HG03520 (cell line): Measurements from ENCODE around the gene RAB37.

Experiments
- ATAC-seq: cut with Tn5 transposase; IDR thresholded peaks from one replicate; pipeline ENCODE4 v1.9.1; 2021; ENCODE audit warnings: mild to moderate bottlenecking, moderate library complexity; ENCODE audit not compliant: unreplicated experiment

The RAB37 gene

DNA sequence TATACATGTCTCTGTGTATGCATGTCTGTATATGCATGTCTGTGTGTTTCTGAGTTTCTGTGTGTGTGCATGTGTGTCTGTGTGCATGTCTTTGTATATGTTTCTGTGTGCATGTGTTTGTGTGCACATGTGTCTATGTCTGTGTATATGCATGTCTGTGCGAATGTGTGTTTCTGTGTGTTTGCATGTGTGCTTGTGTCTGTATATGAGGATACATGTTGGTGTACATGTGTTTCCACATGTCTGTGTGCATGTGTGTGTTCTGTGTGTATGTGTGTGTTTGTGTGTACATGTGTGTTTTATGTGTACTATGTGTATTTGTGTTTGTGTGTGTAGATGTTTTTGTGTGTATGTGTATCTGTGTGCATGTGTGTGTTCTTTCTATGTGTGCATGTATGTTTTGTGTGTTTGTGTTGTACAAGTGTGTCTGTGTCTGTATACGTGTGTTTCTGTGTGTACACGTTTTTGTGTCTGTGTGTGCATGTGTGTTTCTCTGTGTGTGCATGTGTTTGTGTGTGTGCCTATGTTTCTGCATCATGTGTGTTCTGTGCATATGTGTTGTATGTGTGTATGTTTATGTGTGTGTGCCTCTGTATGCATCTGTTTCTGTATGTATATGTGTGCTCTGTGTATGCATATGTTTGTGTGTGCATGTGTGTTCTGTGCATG is 8.9 kb upstream of the RAB37 start:
- no peak for ATAC-seq

DNA sequence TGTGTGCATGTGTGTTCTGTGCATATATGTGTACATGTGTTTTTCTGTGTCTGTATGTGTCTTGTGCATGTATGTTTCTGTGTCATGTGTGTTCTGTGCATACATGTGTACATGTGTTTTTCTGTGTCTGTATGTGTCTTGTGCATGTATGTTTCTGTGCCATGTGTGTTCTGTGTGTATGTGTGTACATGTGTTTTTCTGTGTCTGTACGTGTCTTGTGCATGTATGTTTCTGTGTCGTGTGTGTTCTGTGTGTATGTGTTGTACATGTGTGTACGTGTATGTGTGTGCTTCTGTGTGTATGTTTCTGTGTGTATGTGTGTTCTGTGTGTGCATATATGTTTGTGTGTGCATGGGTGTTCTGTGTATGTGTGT is 8.4 kb upstream of the RAB37 start:
- no peak for ATAC-seq

DNA sequence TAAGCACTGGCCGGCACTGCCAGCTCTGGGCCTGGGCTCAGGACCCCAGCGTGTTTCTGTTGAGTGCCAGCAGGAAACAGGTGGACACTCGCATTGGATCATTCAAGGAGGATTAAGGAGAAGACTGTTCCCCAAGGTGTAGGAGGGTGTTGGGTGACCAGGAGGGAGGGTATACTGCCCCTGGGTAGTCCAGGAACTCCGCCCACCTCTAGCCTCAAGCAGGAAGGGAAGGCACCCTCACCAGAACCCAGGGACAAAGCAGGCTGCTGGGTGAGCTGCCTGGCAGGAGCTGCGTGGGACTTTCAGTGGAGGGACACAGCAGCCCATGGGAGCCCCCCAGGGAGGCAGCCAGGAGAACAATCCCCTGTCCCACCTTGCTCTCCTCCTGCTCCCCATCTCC is 7.7 kb upstream of the RAB37 start:
- ATAC-seq = no peak

DNA sequence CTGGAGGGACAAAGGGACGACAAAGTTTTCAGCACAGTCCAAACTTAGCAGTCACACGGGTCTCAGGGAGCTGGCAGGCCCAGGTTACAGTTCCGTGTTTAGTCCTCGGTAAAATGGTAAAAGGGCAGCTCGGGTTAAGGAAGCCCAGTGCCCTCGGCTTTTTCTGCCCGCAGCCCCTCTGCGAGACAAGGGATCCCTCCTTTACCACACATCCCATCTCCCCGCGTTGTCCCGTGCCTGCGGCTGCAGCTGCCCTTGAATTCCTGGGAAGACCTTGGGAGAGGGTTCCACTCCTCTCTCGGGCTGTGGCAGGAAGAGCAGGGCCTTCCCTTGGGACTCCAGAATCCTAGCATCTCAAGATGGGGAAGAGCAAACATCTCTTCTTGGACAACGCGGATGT is 7.2 kb upstream of the RAB37 start:
- no peak for ATAC-seq

DNA sequence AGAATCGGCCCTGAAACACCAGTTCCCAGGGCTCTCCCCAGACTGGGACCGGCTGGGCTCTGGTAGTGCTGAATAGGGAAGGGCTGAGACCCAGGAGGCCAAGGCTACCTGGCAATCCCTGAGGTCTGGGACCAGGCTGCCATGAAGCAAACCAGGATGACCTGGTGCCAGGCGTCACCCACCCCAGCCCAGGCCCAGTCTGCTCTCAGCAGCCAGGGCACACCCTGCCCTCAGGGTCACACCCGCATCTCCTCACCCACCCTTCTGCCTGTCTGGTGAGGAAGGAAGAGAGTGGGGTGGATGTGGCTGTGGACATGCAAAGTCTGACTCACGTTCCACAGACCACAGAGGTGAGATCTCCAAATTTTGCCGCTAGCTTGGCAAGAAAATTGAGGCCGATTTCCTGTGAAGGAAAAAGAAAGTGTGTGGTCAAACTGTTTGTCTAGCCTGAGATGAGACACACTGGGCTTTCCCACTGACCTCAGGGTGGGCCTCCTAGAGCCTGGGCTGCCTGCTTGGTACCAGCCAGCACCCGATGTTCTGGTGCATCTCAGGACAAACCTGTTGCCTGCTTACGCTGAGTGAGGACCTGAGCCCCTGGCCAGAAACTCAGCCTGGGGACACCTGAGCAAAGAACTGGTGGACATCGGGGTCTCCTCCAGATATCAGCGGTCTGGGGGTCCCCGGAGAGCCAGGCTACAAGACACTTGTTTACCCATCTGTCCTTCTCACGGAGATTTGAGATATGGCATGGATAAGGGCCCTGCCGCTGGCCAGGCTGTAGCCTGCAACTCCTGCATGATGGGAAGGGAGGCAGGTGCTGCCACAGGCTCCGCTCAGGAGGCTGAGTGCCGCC is 6.3 kb upstream of the RAB37 start:
- ATAC-seq = no peak

DNA sequence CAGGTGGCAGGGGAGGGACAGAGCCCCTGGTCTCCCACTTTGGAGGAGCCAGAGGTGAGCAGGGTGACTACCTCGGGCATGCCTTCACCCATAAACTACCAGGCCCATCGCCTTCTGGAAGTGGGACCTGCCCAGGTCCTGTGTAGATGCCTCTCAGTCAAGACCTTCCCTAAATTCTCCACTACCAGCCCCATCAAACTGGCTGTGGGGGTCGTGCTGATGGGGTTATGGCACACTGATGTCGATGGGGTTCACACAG is 5.8 kb upstream of the RAB37 start:
- no peak for ATAC-seq

DNA sequence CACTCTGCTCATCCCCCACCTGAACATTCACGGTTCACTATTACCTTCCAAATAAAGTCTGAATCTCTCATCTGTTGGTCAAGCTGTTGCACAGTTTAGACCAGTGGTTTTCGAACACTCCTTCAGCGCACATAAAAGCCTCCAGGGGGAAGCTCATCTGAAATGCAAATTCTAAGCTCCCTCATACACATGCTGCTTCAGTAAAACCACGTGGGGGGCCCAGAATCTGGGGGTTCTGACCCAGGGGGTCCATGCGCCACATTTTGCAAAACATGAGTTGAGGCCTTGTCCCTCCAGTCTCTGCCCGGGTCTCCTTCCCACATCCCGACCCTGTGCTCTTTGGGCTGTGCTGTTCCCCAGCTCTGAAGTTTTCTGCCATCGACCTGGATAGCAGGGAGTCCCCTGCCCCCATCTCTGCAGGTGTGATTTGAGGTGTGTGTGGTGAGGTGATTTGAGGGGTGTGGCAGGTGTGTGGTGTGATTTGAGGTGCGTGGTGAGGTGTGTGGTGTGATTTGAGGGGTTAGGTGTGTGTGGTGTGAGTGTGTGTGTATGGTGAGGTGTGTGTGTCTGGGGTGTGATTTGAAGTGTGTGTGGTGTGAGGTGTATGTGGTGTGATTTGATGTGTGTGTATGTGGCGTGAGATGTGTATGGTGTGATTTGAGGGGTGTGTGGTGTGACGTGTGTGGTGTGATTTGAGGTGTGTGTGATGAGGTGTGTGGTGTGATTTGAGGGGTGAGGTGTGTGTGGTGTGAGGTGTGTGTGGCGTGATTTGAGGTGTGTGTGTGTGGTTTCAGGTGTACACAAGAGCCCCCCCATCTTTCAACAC is 4.8 kb upstream of the RAB37 start:
- ATAC-seq = no peak

DNA sequence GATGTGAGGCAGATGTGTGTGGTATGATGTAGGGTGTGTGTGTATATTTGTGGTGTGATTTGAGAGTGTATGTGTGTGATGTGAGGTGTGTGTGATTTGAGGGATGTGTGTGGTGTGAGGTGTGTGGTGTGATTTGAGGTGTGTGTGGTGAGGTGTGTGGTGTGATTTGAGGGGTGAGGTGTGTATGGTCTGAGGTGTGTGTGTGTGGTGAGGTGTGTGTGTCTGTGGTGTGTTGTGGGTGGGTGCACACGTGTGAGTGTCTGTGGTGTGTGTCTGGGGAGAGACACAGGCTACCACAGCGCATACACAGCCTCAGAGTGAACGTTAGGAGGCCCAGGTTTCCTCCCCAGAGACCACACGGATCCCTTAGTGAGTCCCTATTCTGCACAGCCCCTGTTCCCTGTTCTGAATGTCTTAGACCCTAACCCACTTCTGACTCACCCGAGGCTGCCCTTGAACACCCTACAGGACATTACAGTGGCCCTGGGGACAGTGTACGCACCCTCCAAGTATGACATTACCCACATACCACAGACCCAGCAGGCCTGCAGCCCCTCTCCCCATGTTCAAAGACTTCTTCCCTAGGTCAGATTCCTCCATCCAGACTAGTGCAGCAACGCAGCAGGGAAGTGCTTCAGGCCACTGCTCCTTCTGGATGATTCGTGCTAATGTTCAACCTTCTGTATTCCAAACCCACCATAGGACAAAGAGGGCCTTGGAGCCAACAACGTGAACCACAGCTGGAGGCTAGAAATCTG is 3.5 kb upstream of the RAB37 start:
- ATAC-seq = no peak

DNA sequence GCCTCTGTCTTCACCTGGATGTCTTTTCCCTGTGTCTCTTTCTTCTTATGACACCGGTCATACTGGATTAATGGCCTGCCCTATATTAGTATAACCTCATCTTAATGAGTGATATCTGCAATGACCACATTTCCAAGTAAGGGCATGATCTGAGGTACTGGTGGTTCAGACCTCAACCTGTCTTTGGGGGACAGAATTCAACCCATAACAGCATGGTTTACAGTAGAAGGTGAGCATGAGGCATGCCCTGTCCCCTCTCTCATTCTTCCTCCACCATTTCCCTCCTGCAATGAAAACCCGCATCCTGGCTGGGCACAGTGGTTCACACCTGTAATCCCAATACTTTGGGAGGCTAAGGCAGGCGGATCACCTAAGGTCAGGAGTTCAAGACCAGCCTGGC is 2.8 kb upstream of the RAB37 start:
- no peak for ATAC-seq

DNA sequence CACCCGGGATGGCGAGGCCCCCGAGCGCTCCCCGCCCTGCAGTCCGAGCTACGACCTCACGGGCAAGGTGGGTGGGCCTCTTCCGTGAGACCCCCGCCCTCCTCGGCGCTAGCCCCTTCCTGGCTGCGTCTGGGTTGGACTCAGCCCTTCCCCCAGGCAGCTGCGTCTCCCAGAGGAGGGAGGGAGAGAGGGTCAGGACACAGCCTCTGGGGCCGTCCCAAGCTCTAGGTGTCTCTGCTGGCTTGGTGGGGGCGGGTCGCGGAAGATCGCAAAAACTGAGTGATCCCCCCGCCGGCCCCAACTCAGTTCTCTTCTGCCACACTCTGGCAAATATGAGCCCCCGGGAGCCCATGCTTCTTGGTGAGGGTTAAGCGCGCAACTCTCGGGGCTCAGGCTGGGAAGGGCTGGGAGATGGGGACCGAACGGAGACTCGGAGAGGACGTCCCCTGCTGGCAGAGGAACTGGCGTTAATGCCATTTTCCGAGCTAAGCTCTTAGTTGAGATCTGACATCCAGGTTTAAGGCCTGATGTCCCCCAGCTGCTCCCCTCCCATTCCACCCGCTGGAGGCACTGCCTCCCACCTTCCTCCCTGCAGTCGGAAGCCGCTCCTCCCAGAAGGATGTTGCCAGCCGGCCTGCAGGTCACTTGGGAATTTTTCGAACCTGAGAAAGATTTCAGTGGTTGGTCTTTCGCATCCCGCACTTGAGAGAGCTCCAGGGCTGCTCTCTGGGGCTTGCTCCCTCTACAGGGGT is 419 bp downstream of the RAB37 start:
- no peak for ATAC-seq

DNA sequence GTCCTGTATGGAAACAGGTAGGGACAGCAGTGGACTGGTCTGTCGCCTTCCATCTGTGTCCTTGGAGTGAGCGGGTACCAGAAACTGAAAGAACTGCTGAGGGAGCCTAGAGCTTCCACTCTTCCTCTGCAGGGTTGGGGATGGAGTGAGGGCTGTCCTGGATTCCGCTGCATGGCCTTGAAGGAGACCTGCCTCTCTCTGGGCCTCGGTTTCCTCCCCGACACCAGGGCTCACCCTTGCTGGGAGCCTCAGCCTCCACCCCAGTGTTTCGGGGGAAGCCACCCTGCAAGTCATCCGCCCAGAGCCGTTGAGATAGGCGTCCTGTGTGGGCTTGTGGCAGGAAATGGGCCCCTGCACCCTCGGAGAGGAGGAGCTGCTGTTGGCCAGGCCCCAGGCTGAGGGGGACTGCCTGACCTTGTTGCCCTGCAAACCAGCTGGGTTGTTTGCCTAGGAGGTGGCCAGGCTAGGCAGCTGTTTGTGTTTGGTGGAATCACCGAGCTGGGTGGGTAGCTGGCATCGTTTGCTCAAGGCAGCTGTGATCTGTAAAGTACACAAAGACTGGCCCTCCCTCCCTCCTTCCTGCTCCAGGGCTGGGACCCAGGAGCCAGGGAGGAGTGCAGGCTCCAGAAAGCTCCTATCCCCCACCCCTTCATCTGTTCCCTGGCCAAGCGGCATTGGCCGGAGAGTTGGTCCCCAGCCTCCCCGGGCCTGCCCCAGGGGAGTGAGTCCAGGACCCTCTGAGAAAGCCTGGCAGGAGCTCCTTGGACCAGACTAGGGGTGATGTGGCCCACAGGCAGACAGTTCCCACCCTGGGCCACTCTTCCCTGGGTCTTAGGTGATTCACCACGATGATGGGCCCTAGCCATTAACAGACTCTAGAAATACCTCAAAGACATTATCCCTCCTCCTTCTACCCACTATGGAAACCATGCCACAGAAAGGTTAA is 1.3 kb downstream of the RAB37 start:
- no peak for ATAC-seq

DNA sequence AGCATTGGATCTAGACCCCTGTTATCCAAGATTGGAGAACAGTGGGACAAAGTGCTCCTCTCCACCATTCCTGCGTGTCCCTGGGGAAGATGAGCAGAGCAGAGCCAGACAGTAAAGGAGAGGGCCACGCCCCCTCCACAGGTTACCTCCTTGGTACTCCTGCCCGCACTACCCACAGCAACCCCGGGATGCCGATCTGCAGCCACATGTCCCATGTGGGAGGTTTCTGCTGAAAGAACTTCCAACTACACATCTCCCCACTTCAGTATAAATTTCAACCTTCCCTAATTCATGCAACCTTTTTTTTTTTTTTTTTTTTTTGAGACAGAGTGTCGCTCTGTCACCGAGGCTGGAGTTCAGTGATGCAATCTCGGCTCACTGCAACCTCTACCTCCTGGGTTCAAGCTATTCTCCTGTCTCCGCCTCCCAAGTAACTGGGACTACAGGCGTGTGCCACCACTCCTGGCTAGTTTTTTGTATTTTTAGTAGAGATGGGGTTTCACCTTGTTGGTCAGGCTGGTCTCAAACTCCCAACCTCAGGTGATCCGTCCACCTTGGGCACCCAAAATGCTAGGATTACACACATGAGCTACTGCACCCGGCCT is 2.3 kb downstream of the RAB37 start:
- ATAC-seq = no peak

DNA sequence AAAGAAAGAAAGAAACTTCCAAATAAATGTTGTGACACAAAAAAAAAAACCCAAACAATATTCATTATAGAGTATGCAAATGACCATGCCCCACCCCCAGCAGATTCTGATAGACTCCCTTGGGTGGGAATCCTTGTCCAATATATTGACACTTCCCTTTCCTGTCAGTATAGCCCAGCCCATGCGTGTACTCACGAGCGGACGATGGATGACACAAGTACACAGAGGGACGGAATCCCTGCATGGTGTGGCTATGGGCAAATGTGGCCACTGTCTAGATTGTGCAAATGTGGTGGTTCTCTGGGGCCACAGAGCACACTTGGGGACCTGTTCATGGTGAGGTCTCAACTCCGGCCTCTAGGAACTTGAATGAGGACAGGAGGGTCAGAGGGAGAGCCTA is 3.1 kb downstream of the RAB37 start:
- ATAC-seq = no peak

DNA sequence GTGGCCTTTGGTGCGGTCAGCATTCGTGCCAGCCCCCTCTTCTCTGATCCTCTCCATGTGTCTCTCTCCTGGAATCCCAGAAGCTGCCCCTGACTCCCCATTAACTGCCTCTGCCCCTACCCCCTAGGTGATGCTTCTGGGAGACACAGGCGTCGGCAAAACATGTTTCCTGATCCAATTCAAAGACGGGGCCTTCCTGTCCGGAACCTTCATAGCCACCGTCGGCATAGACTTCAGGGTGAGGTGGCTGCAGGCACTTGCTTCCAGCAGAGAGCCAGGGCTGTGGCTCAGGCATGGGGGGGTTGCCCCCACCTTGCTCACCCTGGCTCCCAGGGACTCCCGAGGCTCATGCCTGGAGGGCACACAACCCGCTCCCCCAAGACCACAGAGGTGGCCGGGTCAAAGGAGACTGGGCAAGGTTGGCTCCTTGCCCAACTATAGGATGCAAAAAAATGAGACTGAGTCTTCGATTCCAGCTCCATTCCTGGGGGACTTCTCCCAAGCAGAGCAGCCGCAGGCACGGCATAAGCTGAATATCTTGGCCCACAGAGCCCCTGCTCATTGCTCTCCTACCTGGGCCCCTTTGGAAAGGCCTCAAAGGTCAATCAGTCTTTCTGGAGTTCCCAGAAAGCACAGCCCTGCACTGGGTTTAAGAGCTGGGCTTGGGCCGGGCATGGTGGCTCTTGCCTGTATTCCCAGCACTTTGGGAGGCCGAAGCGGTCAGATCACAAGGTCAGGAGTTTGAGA is 3.8 kb downstream of the RAB37 start:
- ATAC-seq = no peak

DNA sequence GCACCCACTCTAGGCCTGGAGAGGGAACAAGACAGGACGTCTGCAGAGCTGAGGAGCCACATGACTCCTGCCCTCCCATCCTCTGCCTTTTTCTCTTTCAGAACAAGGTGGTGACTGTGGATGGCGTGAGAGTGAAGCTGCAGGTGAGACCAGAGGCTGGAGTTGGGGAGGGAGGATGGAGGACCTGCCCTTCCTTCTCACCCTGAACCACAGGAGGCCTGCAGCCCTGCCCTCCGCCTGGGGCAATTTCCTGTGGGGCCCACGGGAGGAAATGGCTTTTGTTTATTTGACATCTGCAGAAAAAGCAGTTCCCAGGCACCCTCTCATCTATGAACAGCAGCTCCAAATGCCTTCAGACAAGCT is 5.1 kb downstream of the RAB37 start:
- ATAC-seq = peak; percentile 45

DNA sequence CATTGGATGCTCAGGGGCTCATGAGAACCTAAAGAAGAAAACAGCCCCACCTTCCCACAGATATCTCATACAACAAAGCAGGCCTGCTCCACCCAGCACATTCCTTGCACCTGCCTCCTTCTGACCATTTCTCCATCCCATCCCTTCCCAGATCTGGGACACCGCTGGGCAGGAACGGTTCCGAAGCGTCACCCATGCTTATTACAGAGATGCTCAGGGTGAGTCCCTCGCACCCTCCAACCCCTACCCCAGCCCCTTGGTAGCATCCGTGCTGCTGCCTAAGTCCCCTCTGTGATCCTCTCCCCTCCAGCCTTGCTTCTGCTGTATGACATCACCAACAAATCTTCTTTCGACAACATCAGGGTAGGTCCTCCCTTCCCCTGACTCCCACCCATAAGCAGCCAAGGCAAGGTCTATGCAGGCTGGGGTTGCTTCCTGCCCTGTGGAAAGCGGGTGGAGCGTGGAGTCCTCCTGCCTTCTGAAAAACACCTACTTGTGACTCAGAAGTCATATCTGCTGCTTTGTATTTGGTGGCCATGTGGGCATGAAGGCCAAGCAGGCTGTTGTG is 6.0 kb downstream of the RAB37 start:
- ATAC-seq = no peak

DNA sequence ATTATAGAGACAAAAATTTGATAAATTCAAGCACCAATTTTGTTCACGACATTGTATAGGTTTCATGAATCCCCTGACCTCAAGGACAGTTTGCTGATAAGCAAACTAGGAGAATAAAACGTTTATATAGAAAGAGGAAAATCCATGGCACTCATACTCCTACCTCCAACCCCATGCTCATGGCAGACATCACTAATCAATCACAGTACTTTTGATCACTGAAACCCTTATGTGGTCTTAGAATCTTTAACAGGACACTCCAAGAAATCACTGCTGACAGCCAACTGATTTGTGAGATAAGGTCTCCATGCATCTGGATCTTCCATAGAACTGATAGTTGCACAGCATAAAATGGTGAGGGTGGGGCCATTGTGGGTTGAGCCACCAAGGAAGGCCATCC is 6.7 kb downstream of the RAB37 start:
- ATAC-seq = no peak

DNA sequence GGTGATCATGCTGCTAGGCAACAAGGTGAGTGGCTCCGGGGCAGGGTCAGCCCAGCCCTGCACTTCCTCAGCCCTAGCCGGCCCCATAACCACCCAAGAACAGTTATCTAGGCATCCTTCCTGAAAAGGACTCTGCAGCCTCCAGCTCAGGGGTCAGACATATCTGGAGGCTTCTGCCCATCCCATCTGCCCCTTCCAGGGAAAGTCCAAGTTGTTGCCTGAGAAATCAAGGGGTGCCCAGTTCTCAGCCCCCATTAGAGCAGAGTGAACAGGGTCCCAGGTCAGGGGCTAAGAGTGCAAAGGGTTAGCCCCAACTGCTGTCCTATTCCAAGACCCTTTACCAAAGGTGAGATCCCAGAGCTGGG is 7.3 kb downstream of the RAB37 start:
- no peak for ATAC-seq
